G401 (cell line): ENCODE results near the gene MAML2. TPM values are rescaled to one million over a fixed set of nuclear protein-coding genes. Genes with fewer than 3 reads are reported as not detected.

Experiments
- DNase-seq: peaks from one replicate; pipeline ENCODE4 v3.0.0-alpha.2; 2015; ENCODE audit warnings: low spot score
- in situ Hi-C: cut with HindIII; loops from 2 replicates; pipeline ENCODE4 v1.10.0; 2016; ENCODE audit warnings: low sequenced_read_pairs, mixed read lengths
- total RNA-seq: library from RNA; depleted of rRNA; stranded (reverse); fragments of >200 nt; shearing (Covaris generic); gene quantifications from 2 replicates; pipeline ENCODE4 v1.2.3, GENCODE V29; 2014

The MAML2 gene
- total RNA-seq, 1 experiment from 2014 or later, result not detected

GRCh38 chr11:96322775-96323641 is 20.0 kb downstream of the MAML2 start:
- no peak for DNase-seq
- in situ Hi-C loops, result no loop called here

GRCh38 chr11:96321091-96321490 is 21.9 kb downstream of the MAML2 start:
- no peak for DNase-seq
- in situ Hi-C loops, result no loop called here

- peak; percentile 45 for DNase-seq
- in situ Hi-C loops, result no loop called here
Measured at GRCh38 chr11:96319898-96320656, 22.9 kb downstream of the MAML2 start.

DNA sequence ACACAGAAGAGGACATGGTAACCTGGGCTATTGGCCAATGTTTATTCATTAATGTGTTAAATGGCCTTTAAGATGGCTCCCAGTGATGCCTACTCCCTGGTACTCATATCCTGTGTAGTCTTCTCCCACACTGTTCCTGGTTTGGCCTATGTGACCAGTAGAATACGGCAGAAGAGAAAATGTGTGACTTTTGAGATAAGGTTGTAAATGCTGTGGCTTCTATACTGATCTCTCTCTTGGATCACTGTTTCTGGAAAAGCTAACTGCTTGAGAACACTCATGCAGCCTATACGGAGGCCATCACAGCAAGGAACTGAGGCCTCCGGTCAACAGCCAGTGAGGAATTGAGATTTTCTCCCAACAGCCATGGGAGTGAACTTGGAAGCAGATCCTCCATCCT is 24.1 kb downstream of the MAML2 start:
- DNase-seq, result no peak
- in situ Hi-C loops, result no loop called here

- in situ Hi-C loops, result no loop called here
- DNase-seq, result no peak
Measured at GRCh38 chr11:96318399-96318798, 24.6 kb downstream of the MAML2 start.

DNA sequence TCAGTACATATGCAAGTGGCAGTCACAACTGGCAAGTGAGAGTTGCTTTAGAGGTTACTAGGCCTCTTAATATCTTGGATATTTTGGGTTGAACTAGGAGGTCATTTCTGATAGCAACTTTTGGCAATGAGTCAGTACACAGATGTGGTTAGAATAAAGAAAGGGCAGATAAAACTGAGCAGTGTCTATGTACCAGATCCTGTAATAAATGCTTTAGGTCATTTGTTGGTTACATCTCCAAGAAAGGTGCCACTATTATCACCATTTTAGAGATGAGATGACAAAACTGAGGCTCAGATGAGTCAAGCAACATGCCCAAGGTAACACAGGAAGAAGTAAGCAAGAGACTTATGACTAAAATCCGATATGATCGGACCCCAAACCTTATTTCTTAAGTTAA is 25.0 kb downstream of the MAML2 start:
- in situ Hi-C loops, result no loop called here
- DNase-seq, result no peak

DNA sequence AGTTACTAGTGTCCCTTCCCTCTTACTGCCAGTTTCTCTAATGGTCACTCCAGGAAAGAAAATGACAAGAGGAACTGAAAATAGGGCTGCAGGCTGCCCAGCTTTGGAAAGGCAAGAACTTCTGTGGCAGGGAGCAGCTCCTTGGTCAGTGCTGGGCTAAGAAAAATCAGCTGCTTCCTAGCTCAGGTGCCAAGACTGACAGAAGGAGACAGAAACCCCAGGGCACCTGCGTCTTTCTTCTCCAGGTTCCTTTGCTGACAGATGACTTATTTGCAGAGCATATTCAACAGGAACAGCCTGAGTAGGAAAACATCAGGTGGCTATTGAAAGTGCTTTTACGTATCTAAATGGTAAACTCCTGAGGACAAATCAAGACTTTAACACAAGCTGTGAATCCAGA is 25.4 kb downstream of the MAML2 start:
- in situ Hi-C loops, result no loop called here

GRCh38 chr11:96316869-96317268 is 26.1 kb downstream of the MAML2 start:
- DNase-seq, result no peak
- in situ Hi-C loops, result no loop called here

More for the DNA sequence above, 25.4 kb downstream of the MAML2 start:
- peak; percentile 40 for DNase-seq

GRCh38 chr11:96315476-96315875 is 27.5 kb downstream of the MAML2 start:
- in situ Hi-C loops, result no loop called here
- DNase-seq, result no peak

DNA sequence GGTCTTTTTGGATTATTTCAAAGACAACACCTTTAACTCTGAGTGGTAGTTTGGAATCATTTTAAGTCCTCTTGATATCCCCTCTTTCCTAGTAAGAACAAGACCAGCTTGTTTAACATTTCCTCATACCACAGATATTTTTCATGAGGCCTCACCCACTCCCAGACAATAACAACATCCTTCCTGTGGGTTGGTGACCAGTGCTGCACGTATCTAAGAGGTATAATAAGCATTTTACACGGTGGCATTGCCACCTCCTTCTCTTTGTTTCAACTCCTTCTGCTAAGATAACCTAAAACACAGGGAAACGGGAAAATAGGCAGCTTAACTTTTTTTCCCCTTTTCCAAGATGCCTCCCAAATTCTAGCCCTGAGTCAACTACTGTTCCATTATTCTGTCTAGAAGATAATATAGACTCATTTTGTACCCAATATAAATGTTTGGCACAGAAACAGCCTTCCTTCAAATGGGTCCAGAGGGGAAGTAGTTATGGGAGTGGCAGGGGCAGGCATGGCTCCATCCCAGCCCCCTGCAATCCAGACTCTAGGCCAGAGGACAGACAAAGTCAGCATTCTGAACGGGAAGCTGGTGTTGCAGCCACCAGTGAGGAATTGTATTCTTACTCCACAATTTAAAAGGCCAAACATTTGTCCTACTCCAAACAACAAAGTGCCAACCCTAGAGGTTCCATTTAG is 28.5 kb downstream of the MAML2 start:
- no peak for DNase-seq

DNA sequence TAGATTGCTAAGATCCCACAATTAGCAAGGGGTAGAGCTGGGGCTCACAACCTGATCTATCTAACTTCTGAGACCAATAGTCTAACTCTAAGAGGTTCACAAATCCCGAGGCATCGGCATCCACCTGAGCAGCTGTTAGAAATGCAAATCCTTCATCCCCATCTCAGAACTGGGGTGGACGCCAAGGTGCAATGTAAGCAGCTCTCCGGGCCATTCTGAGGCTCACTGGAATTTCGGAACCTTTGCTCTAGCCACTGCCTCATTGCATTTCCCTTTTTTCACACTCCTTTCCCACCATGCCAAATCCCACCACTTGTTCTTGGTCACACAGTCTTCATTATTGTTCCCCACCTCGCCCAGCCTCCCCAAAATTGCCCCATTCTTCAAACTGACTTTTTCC is 29.8 kb downstream of the MAML2 start:
- in situ Hi-C loops, result no loop called here
- DNase-seq, result peak; percentile 65

More for the DNA sequence above, 28.5 kb downstream of the MAML2 start:
- in situ Hi-C loops, result no loop called here

DNA sequence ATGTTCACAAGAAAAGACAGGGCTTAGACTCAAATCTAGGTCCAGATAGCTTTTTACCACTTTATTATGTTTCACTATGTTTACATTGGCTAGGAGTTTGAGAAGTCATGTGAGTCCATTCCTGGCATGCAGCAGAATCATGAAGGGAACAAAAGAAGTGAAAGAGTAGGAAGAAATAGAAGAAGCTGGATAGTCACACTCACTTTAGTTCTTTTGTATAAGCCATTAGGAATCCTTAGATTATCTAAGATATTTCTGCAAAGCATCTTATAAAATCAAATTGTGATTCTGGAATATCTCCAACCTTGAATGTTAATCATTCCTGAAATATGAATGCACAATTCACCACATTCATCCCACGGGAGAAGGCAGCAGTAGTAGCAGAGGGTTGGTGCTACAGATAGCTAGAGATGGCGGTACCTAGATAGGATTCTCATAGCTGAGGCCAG is 31.9 kb downstream of the MAML2 start:
- no peak for DNase-seq
- in situ Hi-C loops, result no loop called here

DNA sequence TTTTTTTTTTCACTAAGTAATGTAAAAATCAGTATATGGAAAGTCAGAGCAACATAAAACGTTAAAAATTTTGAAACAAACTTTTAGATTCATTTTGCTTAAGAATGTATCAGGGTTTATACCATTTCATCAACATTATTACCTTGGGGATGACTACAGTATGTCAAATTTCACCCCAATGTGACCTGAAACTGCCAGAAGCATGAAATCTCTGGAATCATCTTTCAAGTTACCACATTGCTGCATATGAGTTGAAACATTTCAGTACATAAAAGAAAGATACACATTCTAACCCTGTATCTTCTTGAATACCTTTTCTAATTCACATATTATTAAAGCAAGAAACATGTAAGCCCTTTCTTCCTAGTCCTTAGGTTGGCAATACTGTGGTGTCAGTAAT is 32.8 kb downstream of the MAML2 start:
- no peak for DNase-seq
- in situ Hi-C loops, result no loop called here

DNA sequence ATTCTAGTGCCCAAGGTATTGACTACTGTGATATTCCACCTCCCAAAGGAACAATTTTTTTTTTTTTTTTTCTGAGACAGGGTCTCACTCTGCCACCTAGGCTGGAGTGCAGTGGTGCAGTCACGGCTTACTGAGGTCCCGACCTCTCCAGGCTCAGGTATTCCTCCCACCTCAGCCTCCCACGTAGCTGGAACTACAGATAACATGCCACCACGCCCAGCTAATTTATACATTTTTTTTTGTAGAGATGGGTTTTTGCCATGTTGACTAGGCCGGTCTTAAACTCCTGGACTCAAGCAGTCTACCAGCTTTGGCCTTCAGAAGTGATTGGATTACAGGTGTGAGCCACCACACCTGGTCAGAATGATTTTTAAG is 33.4 kb downstream of the MAML2 start:
- in situ Hi-C loops, result no loop called here
- no peak for DNase-seq

- in situ Hi-C loops, result no loop called here
- no peak for DNase-seq
Measured at GRCh38 chr11:96309016-96309642, 33.9 kb downstream of the MAML2 start.

- in situ Hi-C loops, result no loop called here
- DNase-seq, result no peak
Measured at GRCh38 chr11:96307776-96308140, 35.2 kb downstream of the MAML2 start.

- in situ Hi-C loops, result no loop called here
- DNase-seq, result peak; percentile 59
Measured at GRCh38 chr11:96306933-96307775, 35.8 kb downstream of the MAML2 start.

DNA sequence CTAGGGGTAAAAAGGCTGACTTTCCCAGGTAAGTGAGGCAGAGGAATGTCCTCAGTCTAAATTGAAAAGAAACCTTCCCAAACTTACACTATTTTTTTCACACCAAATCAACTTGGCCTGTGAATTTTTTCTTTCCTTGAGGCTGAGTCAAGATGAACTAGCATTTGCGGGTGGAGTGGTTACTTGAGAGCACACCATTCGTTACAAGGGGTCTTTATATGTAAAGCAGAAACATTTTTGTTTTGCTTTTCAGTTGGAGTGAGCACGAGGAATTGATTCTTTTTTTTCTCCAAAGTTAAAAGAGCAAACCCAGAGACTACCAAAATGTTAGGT is 36.4 kb downstream of the MAML2 start:
- DNase-seq, result no peak
- in situ Hi-C loops, result no loop called here

- no peak for DNase-seq
- in situ Hi-C loops, result no loop called here
Measured at GRCh38 chr11:96306071-96306470, 36.9 kb downstream of the MAML2 start.
